ENCODE results near the gene TACR2.
A peak's percentile ranks its signal among the peaks of the same experiment; 100 is the strongest.

TACR2 gene

DNA sequence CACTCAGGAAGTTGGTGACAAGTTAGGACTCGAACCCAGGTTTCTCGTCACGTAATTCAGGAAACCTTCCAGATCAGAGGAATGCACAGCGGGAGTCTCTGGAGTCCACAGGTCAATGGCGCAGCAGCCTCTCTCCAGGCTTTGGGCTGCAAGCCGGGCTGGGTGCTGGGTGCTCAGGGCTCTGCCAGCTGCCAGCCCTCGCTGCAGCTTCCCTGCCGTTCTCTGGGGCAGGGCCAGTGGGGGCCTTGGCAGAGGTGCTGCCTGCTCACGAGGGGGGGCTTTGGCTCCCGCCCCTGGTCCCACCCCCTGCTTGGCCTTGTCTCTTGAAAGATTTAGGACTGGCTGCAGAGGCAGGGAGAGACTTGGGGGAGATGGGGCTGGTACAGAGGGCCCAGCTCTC is at the start of gene TACR2:
TSS of gene TACR2 (minus strand) at position 224 of the 400 bp plus-strand sequence. CDS start 595 bp downstream, outside the sequence.
- DNase-seq, result no peak

DNA sequence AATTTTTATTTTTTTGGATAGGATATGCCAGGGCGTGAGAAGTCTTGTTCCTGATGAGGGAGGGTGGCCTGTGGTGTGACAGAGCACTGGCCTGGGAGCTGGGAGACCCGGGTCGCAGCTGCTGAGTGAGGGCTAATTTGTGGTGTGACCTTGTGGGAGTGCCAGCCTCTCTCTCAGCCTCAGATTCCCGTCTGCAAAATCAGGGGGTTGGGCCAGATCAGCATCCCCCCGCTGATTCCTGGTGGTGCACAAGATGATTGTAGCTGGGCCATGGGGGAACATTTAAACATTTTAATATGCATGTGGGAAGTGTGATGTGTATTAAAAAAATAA is 49.4 kb upstream of the TACR2 start:
- no peak for DNase-seq

- DNase-seq, result no peak
Observed at GRCh38 chr10:69465457-69466157, 48.9 kb upstream of the TACR2 start.

DNA sequence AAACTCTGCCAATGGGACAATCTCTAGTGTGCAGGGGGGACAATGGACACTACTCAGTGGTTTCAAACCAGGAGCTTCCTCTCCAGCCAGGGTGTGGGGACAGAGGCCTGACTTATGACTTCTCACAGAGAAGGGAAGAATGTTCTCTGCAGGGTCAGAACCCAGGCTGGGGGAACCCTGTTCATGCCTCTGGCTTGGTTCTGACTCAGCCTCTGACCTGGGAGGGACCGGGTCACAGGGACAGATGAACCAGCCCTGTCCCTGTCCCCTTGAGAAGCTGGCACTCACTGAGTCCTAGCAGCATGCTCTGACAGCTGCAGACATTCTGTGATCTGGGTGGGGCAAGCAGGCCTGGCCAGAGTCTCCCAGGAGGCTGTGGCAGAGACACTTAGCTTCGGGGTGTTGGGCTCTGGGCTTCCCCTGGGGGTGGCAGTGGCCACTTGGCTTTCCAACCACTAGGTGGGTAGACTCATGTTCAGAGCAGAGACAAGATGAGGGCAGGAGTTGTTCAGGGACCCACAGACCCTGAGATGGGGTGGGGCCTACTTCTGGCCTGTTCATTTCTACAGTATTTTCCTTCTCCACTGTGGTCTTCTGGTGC is 48.2 kb upstream of the TACR2 start:
- no peak for DNase-seq

- DNase-seq, result no peak
Observed at GRCh38 chr10:69464401-69464800, 47.7 kb upstream of the TACR2 start.

DNA sequence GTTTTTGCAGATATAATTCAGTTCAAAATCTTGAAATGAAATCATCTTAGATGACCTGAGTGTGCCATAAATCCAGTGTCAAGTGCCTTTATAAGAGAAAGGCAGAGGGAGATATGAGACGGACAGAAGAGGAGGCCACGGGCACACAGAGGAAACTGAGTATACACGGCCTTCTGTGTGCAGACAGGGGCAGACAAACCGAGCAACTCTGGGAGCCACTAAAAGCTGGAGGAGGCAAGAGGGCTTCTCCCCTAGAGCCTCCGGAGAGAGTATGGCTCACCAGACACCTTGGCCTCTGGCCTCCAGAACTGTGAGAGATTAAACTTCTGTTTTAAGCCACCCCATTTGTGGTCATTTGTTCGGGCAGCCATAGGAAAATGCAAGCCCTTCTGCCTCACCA is 47.2 kb upstream of the TACR2 start:
- DNase-seq, result no peak

- no peak for DNase-seq
Observed at GRCh38 chr10:69461243-69462025, 44.7 kb upstream of the TACR2 start.

GRCh38 chr10:69460576-69461242 is 44.0 kb upstream of the TACR2 start:
- DNase-seq, result no peak

- DNase-seq, result no peak
Observed at GRCh38 chr10:69459893-69460575, 43.3 kb upstream of the TACR2 start.

DNA sequence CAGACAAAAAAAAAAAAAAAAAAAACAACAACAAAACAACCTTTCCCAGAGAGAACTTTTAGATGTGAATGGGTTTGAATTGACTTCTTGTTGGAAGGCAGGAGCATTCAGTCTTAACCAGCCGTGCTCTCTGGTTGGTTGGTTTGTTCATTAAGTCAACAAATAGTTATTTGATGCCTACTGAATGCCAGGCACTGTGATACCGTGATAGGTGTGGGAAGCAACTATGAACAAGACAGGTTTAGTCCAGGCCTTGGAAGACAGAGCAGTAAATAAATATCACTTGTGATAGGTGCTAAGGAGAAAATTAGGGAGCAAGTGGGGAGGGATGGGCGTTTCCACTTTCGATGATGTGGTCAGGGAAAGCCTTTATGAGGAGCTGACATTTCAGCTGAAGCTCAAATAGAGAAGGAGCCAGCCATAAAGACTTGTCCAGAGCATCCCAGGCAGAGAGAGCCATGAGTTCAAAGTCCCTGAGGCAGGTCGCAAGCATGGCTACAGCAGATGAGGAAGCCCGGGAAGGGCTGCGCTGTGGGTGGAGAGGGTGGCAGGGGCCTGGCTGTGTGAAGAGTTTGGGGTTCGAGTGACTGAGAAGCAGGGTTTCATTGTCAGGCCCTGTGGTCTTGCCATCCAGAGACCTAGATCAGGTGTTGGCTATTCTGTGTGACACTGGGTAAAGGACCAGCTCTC is 42.5 kb upstream of the TACR2 start:
- DNase-seq, result no peak

DNA sequence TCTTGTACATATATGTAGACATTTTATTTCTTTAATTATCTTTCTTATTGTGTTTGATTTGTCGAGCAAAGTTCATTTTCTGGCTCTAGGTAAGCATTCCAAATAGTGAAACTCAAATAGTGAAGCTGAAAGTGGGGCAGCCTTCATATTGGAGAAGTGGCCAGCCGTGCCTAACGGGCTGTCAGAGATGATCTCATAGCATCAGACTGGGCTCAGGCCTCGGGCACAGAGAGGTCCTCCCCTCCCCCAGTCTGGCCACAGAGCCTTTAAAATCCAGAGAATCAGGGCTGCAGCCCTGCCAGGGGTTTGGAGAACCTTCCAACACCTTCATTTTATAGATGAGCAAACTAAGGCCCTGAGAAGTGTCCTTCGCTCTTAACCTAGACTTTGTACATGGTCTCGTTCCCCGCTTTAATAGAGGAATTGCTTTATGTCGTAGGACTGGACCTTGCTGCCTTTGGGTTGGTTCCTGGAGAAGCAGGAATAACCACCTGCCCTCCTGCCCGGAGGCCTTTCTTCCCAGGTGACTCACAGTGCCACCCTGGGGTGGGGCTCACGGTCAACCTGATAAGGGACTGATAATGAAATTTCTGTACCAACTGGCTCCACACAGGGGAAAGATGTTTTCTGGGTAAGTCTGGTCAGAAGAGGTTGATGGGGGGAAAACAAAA is 41.8 kb upstream of the TACR2 start:
- no peak for DNase-seq

GRCh38 chr10:69457771-69458237 is 41.1 kb upstream of the TACR2 start:
- DNase-seq, result no peak

- DNase-seq, result no peak
Observed at GRCh38 chr10:69456880-69457693, 40.4 kb upstream of the TACR2 start.

GRCh38 chr10:69455006-69455763 is 38.5 kb upstream of the TACR2 start:
- DNase-seq, result no peak

- no peak for DNase-seq
Observed at GRCh38 chr10:69453795-69454194, 37.1 kb upstream of the TACR2 start.

GRCh38 chr10:69452676-69453415 is 36.1 kb upstream of the TACR2 start:
- DNase-seq, result no peak

DNA sequence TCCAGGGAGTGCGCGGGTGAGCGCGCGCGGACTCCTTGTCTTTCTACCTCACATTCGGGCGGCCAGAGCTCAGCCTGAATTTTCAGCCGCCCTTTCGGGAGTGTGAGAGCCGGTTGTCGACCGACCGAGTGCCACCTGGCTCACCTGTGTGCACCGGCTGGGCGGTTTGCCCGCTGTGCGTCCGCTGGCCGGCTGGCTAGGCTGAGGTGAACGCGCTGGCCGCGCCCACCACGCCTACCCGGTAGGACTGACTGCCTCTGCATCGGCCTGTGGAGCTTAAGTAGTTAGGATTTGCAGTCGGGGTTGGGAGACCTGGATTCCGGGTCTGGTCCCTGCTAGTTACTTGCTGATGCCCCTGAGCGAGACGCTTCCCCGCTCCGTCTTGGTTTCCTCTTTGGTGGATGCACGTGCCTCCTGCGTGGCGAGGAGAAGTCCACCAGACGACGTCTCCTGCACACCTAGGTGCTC is 35.1 kb upstream of the TACR2 start:
- peak in 2 of 6 experiments; percentile 11 to 31 for DNase-seq

DNA sequence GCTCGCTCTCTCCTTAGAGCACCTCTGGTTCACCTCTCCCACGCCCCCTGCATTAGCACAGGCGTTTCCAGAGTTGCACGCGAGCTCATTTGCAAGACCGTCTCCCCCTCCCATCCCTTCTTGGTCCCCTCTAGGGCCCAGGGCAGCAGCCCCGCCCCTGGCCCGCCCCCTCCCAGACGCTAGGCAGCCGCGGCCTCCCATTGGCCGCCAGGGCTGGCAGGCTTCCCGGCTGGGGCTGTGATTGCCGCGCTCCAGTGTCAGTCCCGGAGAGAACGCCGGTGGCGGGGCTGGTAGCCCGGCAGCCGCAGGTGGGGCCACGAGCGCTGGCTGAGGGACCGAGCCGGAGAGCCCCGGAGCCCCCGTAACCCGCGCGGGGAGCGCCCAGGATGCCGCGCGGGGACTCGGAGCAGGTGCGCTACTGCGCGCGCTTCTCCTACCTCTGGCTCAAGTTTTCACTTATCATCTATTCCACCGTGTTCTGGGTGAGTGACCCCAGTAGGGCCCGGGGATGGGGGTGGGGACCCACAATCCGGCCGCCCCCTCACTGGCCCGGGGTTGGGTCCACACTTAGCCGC is 34.6 kb upstream of the TACR2 start, which contains the start of gene TSPAN15:
TSS of gene TSPAN15 (plus strand) at position 257 of the 575 bp plus-strand sequence. CDS start at position 387, 130 bp downstream.
- DNase-seq, result peak; percentile 64 to 78 (median 76)
